Measurements from ENCODE around the gene MEF2D. TPM values are rescaled to one million over a fixed set of nuclear protein-coding genes. Genes with fewer than 3 reads are reported as not detected.

Gene MEF2D
- total RNA-seq, 2 donors from 2014 or later = 76.1 to 101 TPM

- TF ChIP-seq, protein P1, sequence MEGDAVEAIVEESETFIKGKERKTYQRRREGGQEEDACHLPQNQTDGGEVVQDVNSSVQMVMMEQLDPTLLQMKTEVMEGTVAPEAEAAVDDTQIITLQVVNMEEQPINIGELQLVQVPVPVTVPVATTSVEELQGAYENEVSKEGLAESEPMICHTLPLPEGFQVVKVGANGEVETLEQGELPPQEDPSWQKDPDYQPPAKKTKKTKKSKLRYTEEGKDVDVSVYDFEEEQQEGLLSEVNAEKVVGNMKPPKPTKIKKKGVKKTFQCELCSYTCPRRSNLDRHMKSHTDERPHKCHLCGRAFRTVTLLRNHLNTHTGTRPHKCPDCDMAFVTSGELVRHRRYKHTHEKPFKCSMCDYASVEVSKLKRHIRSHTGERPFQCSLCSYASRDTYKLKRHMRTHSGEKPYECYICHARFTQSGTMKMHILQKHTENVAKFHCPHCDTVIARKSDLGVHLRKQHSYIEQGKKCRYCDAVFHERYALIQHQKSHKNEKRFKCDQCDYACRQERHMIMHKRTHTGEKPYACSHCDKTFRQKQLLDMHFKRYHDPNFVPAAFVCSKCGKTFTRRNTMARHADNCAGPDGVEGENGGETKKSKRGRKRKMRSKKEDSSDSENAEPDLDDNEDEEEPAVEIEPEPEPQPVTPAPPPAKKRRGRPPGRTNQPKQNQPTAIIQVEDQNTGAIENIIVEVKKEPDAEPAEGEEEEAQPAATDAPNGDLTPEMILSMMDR (IDR thresholded peaks at IDR 0.05) = no peak
- Histone ChIP-seq H3K4me1 (ENCODE audit: control insufficient read depth in 1 of 2, low read depth in 2 of 2) (peaks cover 20 to 21% of the 10 kb centered on the region in 2 donors), H3K27ac (no peak overlapping the region), H3K27me3 (replicated peaks; ENCODE audit: insufficient read depth) (peaks cover 20% of the 10 kb centered on the region), H3K36me3 (no peaks in the 10 kb centered on the region), H3K9me3 (no peaks in the 10 kb centered on the region), H3K4me3 (no peak overlapping the region)
- ATAC-seq (ENCODE audit: insufficient number of reproducible peaks, low FRiP score, low read depth) (no peak), DNase-seq (ENCODE audit: low spot score) (no peak)
Measured at GRCh38 chr1:156422602-156423091, 77.9 kb downstream of the MEF2D start.

DNA sequence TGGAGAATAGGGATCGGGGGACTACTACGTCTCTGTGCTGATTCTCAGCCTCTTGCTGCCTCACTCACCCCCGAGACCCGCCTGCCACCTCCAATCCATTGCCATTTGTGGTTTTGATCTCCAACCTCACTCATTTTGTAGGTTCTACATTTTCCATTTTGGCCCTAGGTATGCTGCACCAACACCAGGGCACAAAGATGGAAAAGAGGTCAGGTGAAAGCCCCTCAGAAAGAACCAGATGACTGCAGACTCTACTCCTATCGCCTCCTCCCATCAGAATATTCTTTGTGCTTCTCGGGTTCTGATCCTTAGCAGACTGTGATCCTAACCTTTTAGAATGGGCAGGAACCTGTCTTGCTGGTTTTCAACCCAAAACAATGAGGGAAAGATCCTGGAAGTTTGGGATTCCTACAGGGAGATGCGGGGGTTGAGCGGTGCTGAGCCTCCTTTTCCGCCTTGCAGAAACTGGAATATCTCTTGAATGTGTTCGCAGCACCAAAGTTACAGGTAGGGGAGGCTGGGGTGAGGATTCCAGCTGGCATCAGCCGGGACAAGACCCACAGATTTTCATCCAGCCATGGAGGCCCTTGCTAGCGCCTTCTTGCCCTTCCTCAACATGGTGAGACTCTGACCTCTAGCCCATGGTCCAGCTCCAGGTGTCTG is 78.5 kb downstream of the MEF2D start:
- ATAC-seq (ENCODE audit: insufficient number of reproducible peaks, low FRiP score, low read depth) (no peak), DNase-seq (ENCODE audit: low spot score) (no peak)
- Histone ChIP-seq H3K36me3 (no peaks in the 10 kb centered on the region), H3K9me3 (no peaks in the 10 kb centered on the region), H3K27me3 (replicated peaks; ENCODE audit: insufficient read depth) (peaks cover 20% of the 10 kb centered on the region), H3K27ac (no peak overlapping the region), H3K4me1 (ENCODE audit: control insufficient read depth in 1 of 2, low read depth in 2 of 2) (peaks cover 20 to 21% of the 10 kb centered on the region in 2 donors), H3K4me3 (peak overlapping the region; percentile 67)
- TF ChIP-seq, protein P1 (IDR thresholded peaks at IDR 0.05) = no peak

DNA sequence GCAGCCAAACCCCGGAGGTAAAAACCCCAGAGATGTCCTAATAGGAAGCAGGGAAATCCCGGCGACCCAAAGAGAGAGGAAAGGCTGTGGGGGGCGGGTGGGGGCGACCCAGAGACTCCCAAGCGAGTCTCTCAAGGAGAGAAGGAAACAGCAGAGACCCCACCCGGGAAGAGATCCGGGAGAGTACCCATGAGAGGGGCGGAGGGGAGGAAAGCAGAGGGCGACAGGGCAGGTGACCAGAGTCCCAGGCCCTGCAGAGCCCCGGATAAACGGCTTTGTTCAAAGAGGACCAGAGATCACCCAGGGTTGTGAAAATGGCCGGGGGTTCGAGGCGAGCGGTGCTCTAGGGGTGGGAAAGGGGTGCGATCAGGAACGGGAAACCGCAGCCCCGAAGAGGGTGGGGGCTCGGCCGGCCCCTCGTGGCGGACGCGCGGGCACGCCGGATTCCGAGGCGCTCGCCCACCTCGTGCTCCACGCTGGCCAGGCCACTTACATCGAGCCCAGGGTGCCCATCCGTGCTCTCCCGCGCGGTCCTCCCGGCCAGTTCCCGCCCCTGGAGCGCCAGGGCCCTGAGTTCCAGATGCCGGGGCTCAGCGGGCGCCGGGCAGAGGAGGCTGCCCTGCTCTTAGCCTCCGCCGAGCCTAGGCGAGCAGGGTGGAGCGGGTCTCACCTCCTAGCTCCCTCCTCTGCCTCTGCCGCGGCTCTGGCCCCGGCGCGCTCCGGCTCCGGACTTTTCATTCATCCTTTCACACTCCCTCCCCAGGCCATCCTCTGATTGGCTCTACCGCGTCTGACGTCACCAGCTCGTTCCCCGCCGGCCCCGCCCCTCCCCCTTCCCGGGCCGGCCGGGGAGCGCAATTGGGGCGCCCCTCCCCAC is 79.3 kb downstream of the MEF2D start:
- ATAC-seq (ENCODE audit: insufficient number of reproducible peaks, low FRiP score, low read depth) = peak; percentile 59
- TF ChIP-seq, protein P1 (IDR thresholded peaks at IDR 0.05) = no peak
- H3K27me3 ChIP-seq (replicated peaks; ENCODE audit: insufficient read depth) = peaks cover 20% of the 10 kb centered on the region

GRCh38 chr1:156420205-156421061 is 80.1 kb downstream of the MEF2D start:
- Histone ChIP-seq H3K27me3 (replicated peaks; ENCODE audit: insufficient read depth) (peaks cover 20% of the 10 kb centered on the region), H3K27ac (peak overlapping the region in 1 of 2 donors; percentile 42), H3K36me3 (no peaks in the 10 kb centered on the region), H3K9me3 (no peaks in the 10 kb centered on the region), H3K4me1 (ENCODE audit: control insufficient read depth in 1 of 2, low read depth in 2 of 2) (peaks cover 20 to 21% of the 10 kb centered on the region in 2 donors), H3K4me3 (peak overlapping the region; percentile 67)
- TF ChIP-seq, protein P1 (IDR thresholded peaks at IDR 0.05) = no peak
- DNase-seq (ENCODE audit: low spot score) (no peak), ATAC-seq (ENCODE audit: insufficient number of reproducible peaks, low FRiP score, low read depth) (no peak)

More for the DNA sequence above, 79.3 kb downstream of the MEF2D start:
- Histone ChIP-seq H3K36me3 (no peaks in the 10 kb centered on the region), H3K4me1 (ENCODE audit: control insufficient read depth in 1 of 2, low read depth in 2 of 2) (peaks cover 20 to 21% of the 10 kb centered on the region in 2 donors), H3K27ac (peak overlapping the region in 1 of 2 donors; percentile 42), H3K9me3 (no peaks in the 10 kb centered on the region), H3K4me3 (peak overlapping the region; percentile 67)
- DNase-seq (ENCODE audit: low spot score) = peak; percentile 31

All from thoracic aorta (tissue), 2 donors.